ENCODE results near the gene GMEB2.
"Not testable (repeated sequence)": the region's sequence is repeated elsewhere in the genome, so short reads cannot be mapped to it uniquely, and the experiment has no call there.

The GMEB2 gene

GRCh38 chr20:63656451-63656850, 29.6 kb upstream of the GMEB2 start:
- no peak for DNase-seq

- no peak for DNase-seq
These were observed 28.3 kb upstream of the GMEB2 start for GRCh38 chr20:63655249-63655648.

- DNase-seq = no peak
These were observed 27.2 kb upstream of the GMEB2 start for GRCh38 chr20:63653974-63654668.

GRCh38 chr20:63653041-63653973, 26.4 kb upstream of the GMEB2 start, which contains the start of gene STMN3:
Gene STMN3 (minus strand): TSS chr20:63653424. CDS start chr20:63653345, 79 bp downstream.
- DNase-seq = peak; percentile 85

- no peak for DNase-seq
These were observed 25.5 kb upstream of the GMEB2 start for GRCh38 chr20:63652192-63652980.

- no peak for DNase-seq
These were observed 25.0 kb upstream of the GMEB2 start for GRCh38 chr20:63651942-63652191.

GRCh38 chr20:63650486-63650885, 23.6 kb upstream of the GMEB2 start:
- DNase-seq = not testable (repeated sequence)

- no peak for DNase-seq
These were observed 22.1 kb upstream of the GMEB2 start for GRCh38 chr20:63648895-63649589.

GRCh38 chr20:63648190-63648589, 21.3 kb upstream of the GMEB2 start:
- DNase-seq = no peak

- DNase-seq = no peak
These were observed 18.3 kb upstream of the GMEB2 start for GRCh38 chr20:63645218-63645617.

GRCh38 chr20:63643946-63644345, 17.0 kb upstream of the GMEB2 start:
- DNase-seq = no peak

- no peak for DNase-seq
These were observed 16.6 kb upstream of the GMEB2 start for GRCh38 chr20:63643499-63643898.

GRCh38 chr20:63642527-63643247, 15.8 kb upstream of the GMEB2 start:
- no peak for DNase-seq

- DNase-seq = no peak
These were observed 15.1 kb upstream of the GMEB2 start for GRCh38 chr20:63641792-63642523.

GRCh38 chr20:63641146-63641791, 14.4 kb upstream of the GMEB2 start:
- no peak for DNase-seq

- not testable (repeated sequence) for DNase-seq
These were observed 13.8 kb upstream of the GMEB2 start for GRCh38 chr20:63640686-63641085.

- DNase-seq = no peak
These were observed 13.2 kb upstream of the GMEB2 start for GRCh38 chr20:63640086-63640485.

- DNase-seq = no peak
These were observed 12.4 kb upstream of the GMEB2 start for GRCh38 chr20:63639093-63639975.

GRCh38 chr20:63636752-63637628, 10.1 kb upstream of the GMEB2 start:
- no peak for DNase-seq

Measured in KG1 (cell line).